Nephron (organoid): ENCODE results near the gene DRC1.

Experiments used
- H3K27ac Mint-ChIP-seq, 3 experiments: 2 replicates each; pipeline ENCODE4 v1.8.0; 2020; ENCODE audit warnings: mixed read lengths in 3 of 3, mild to moderate bottlenecking in 2 of 3, moderate library complexity in 1 of 3
- H3K27me3 Mint-ChIP-seq: 2 replicates; pipeline ENCODE4 v1.8.0; 2021; ENCODE audit warnings: low read depth, mild to moderate bottlenecking, moderate library complexity, mixed read lengths
- H3K36me3 Mint-ChIP-seq: 2 replicates; pipeline ENCODE4 v1.8.0; 2020; ENCODE audit warnings: low read depth, mixed read lengths
- H3K4me1 Mint-ChIP-seq: 2 replicates; pipeline ENCODE4 v1.8.0; 2020; ENCODE audit warnings: mixed read lengths
- H3K4me3 Mint-ChIP-seq, 3 experiments: 2 replicates each; pipeline ENCODE4 v1.8.0; 2020; ENCODE audit warnings: mild to moderate bottlenecking in 3 of 3, mixed read lengths in 3 of 3, moderate library complexity in 2 of 3
- H3K9me3 Mint-ChIP-seq: 2 replicates; pipeline ENCODE4 v1.8.0; 2020; ENCODE audit warnings: mixed read lengths
- TF ChIP-seq, protein P1 (sequence below), 3 experiments: fragments of 200-600 bp; sonication (generic); IDR thresholded peaks; one replicate each; pipeline ENCODE4 v1.5.0; 2021; ENCODE audit warnings: antibody characterized with exemption in 3 of 3; ENCODE audit not compliant: unreplicated experiment in 3 of 3

DRC1 gene

DNA sequence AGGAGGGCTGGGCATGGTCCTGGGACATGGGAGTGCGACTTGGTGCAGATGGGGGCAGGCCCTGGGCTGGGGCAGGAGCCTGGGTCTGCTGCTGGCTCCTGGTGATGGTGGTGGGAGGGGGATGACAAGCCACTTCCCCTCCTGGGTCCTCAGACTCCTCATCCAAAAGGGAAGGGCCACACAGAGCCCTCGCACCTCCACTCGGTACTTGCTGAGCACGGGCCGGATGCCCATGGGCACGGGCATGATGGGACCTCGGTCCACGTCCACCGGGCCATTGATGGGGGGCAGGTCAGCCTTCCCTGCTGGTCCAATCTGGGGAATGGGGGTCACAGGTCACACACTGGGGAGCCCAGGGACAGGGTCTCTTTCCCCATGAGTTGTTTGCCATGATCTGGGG lies 72.1 kb downstream of the DRC1 start:
- H3K27me3 Mint-ChIP-seq: no peaks in the 10 kb centered on the region
- TF ChIP-seq, protein P1, sequence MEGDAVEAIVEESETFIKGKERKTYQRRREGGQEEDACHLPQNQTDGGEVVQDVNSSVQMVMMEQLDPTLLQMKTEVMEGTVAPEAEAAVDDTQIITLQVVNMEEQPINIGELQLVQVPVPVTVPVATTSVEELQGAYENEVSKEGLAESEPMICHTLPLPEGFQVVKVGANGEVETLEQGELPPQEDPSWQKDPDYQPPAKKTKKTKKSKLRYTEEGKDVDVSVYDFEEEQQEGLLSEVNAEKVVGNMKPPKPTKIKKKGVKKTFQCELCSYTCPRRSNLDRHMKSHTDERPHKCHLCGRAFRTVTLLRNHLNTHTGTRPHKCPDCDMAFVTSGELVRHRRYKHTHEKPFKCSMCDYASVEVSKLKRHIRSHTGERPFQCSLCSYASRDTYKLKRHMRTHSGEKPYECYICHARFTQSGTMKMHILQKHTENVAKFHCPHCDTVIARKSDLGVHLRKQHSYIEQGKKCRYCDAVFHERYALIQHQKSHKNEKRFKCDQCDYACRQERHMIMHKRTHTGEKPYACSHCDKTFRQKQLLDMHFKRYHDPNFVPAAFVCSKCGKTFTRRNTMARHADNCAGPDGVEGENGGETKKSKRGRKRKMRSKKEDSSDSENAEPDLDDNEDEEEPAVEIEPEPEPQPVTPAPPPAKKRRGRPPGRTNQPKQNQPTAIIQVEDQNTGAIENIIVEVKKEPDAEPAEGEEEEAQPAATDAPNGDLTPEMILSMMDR (IDR thresholded peaks at IDR 0.05; ENCODE audit: unreplicated experiment in 3 of 3): no peak
- no peak overlapping the region for H3K4me3 Mint-ChIP-seq
- H3K36me3 Mint-ChIP-seq: no peaks in the 10 kb centered on the region
- H3K27ac Mint-ChIP-seq: no peak overlapping the region
- H3K4me1 Mint-ChIP-seq: peaks cover 9% of the 10 kb centered on the region
- H3K9me3 Mint-ChIP-seq: peaks cover 2% of the 10 kb centered on the region

DNA sequence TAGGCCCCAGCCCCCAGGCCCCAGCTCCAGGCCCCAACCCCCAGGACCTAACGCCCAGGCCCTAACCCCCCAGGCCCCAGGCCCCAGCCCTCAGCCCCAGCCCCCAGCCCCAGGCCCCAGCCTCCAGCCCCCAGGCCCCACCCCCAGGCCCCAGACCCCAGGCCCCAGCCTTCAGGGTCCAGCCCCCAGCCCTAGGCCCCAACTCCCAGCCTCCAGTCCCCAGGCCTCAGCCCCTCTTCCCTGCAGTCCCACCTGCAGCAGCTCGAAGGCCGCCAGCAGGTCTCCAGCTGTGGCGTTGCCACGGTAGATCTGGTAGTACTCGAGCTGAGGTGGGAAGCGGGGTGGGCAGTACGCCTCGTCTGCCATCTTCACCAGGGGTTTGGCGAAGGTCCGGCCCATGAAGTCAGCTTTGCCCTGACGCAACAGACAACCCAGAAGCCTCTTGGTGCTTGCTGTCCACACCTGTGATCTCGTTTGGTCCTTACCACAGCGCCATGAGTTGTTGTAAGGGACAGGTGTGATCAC lies 72.6 kb downstream of the DRC1 start:
- Mint-ChIP-seq H3K27ac (no peak overlapping the region), H3K27me3 (no peaks in the 10 kb centered on the region), H3K4me1 (peaks cover 9% of the 10 kb centered on the region), H3K9me3 (peaks cover 2% of the 10 kb centered on the region), H3K36me3 (no peaks in the 10 kb centered on the region), H3K4me3 (no peak overlapping the region)
- TF ChIP-seq, protein P1 (IDR thresholded peaks at IDR 0.05; ENCODE audit: unreplicated experiment in 3 of 3): no peak

DNA sequence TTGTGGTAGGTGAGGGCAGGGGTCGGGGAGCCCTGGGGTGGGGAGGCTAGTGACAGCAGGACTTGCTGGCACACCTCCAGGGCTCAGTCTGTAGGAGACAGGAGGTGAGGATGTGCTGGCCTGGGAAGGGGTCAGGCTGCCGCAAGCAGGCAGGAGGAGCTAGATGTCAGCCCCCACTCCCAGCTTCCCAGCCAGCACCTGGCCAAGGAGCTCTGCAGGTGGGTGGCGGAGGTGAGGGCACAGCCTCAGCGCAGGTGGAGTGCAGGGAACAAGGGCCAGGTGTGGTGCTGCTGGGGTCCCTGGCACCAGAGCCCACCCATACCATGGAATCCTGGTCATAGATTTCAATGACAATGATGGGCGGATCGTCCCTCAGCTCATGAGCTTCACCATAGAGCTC lies 73.3 kb downstream of the DRC1 start:
- TF ChIP-seq, protein P1 (IDR thresholded peaks at IDR 0.05; ENCODE audit: unreplicated experiment in 3 of 3): no peak
- H3K4me1 Mint-ChIP-seq: peaks cover 9% of the 10 kb centered on the region
- no peaks in the 10 kb centered on the region for H3K27me3 Mint-ChIP-seq
- peaks cover 1% of the 10 kb centered on the region for H3K9me3 Mint-ChIP-seq
- no peak overlapping the region for H3K27ac Mint-ChIP-seq
- H3K36me3 Mint-ChIP-seq: no peaks in the 10 kb centered on the region
- no peak overlapping the region for H3K4me3 Mint-ChIP-seq

DNA sequence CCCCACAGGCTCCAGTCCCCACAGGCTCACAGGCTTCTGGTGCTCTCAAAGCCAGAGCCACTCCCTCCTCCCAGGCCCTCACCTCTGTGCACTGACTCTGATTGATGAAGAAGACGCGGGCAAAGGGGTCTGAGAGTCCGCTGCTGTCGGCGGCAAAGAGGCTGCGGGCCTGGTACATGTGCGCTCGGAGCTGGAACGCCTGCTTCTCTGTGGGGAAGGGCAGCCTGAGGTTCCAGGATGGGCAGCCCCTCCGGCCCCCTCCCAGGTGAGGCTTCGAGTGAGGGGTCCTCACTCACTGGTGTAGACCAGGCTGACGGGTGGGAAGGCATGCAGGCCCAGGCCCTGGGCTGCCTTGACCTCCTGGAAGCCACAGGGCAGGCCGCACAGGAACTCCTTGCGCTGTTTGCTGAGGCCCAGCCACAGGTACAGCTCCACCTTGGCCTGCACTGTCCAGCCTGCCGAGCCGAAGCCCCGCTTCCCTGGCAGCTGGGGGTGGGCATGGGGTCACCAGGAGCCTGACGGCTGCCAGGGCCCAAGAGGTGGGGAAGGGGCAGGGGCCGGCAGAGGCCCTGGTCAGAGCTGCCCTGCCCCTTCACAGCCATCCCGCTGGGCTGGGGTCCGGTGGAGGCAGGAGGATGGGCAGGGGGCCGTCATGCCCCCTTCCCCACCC lies 74.2 kb downstream of the DRC1 start:
- peaks cover 9% of the 10 kb centered on the region for H3K4me1 Mint-ChIP-seq
- no peaks in the 10 kb centered on the region for H3K27me3 Mint-ChIP-seq
- no peaks in the 10 kb centered on the region for H3K9me3 Mint-ChIP-seq
- TF ChIP-seq, protein P1 (IDR thresholded peaks at IDR 0.05; ENCODE audit: unreplicated experiment in 3 of 3): no peak
- no peak overlapping the region for H3K27ac Mint-ChIP-seq
- no peaks in the 10 kb centered on the region for H3K36me3 Mint-ChIP-seq
- H3K4me3 Mint-ChIP-seq: no peak overlapping the region

DNA sequence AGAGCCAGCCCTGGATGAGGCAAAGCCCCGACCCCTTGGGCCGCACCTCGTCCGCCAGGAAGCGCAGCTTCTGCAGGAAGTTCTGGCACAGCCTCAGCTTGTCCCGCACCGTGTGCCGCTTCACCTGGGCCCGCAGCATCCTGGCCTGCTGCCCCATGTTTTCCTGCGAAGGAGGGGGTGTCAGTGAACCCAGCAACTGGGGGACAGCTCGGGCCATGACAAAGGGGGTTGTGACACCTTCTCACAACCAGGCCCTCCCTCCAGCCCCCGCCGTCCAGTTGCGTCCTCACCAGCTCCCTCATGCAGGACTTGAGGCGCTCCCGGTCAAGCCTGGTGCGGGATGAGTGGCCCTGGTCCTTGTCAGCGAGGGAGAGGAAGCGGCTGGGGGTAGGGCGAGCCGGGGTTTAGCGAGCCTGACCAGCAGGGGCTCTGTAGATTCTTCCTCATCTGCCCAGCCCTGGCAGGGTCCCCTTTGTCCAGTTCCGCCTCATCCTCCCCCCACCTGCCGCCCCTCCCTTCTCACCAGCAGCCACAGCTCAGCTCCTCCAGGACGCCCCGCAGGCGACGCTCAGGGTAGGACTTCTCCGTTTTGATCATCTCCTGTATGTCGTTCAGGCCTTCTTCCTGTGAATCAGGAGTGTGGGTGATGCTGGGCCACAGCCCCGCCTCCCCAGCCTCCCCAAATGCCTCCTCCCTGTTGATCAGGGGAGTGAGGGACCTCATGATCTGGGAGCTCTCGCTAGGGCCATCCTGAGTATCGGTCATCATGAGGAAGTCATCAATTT lies 75.6 kb downstream of the DRC1 start:
- H3K9me3 Mint-ChIP-seq: no peaks in the 10 kb centered on the region
- peaks cover 19% of the 10 kb centered on the region for H3K4me1 Mint-ChIP-seq
- no peaks in the 10 kb centered on the region for H3K27me3 Mint-ChIP-seq
- no peak overlapping the region for H3K4me3 Mint-ChIP-seq
- H3K36me3 Mint-ChIP-seq: no peaks in the 10 kb centered on the region
- H3K27ac Mint-ChIP-seq: peak overlapping the region in 1 of 3 experiments; percentile 56
- TF ChIP-seq, protein P1 (IDR thresholded peaks at IDR 0.05; ENCODE audit: unreplicated experiment in 3 of 3): no peak
